Measurements from ENCODE around the gene SPPL2A.

- TF ChIP-seq ESRRA (CRISPR knock-in tag; IDR thresholded peaks at IDR 0.05; ENCODE audit: borderline replicate concordance) (no peak), HMGXB4 (CRISPR knock-in tag; IDR thresholded peaks at IDR 0.05) (no peak), CTCF (IDR thresholded peaks at IDR 0.05) (no peak), ATF1 (CRISPR knock-in tag; IDR thresholded peaks at IDR 0.05) (no peak), USF2 (CRISPR knock-in tag; IDR thresholded peaks at IDR 0.05) (no peak), CBFB (CRISPR knock-in tag; IDR thresholded peaks at IDR 0.05; ENCODE audit: low read depth) (no peak), FOXP4 (CRISPR knock-in tag; IDR thresholded peaks at IDR 0.05) (no peak), ATF3 (CRISPR knock-in tag; conservative IDR thresholded peaks at IDR 0.05) (no peak), TP53 (CRISPR knock-in tag; IDR thresholded peaks at IDR 0.05) (no peak), MAX (CRISPR knock-in tag; IDR thresholded peaks at IDR 0.05) (no peak), ZNF423 (CRISPR knock-in tag; IDR thresholded peaks at IDR 0.05) (no peak)
Observed at GRCh38 chr15:50764461-50765194, 878 bp downstream of the SPPL2A start.

Measured in WTC11 (cell line).